ENCODE results near the gene TMEM270.

GRCh38 chr7:73895626-73896025 lies 34.7 kb downstream of the TMEM270 start:
- TF ChIP-seq CTCF (IDR thresholded peaks at IDR 0.05) (no peak), EZH2 (IDR thresholded peaks at IDR 0.05; ENCODE audit: borderline replicate concordance, insufficient read depth, low read depth, low read length, poor library complexity, severe bottlenecking) (no peak)

Measured in B cell (primary cell).